Liver (tissue), 9 donors: ENCODE results near the gene LBHD1. TPM values are rescaled to one million over a fixed set of nuclear protein-coding genes. Genes with fewer than 3 reads are reported as not detected.

Source experiments
- DNase-seq: peaks from one replicate; pipeline ENCODE4 v3.0.0-alpha.2; 2017; ENCODE audit warnings: low spot score
- H3K27ac ChIP-seq, 2 donors: one replicate each; pipeline ENCODE4 v1.7.0; 2013; ENCODE audit warnings: inconsistent platforms in 2 of 2, low read length in 2 of 2, control low read depth in 1 of 2, low read depth in 1 of 2, mild to moderate bottlenecking in 1 of 2
- H3K27me3 ChIP-seq, 4 donors: one replicate each; pipeline versions ENCODE4 v1.6.1 to v1.7.0; 2013; ENCODE audit warnings: low read length in 3 of 4, inconsistent platforms in 1 of 4, mild to moderate bottlenecking in 1 of 4, moderate library complexity in 1 of 4; ENCODE audit not compliant: control insufficient read depth in 4 of 4, insufficient read depth in 4 of 4
- H3K36me3 ChIP-seq, 4 donors: one replicate each; pipeline versions ENCODE4 v1.6.1 to v1.7.0; 2013; ENCODE audit warnings: low read length in 3 of 4, mild to moderate bottlenecking in 3 of 4, low read depth in 1 of 4, moderate library complexity in 1 of 4; ENCODE audit not compliant: control insufficient read depth in 4 of 4, insufficient read depth in 3 of 4
- H3K4me1 ChIP-seq, 4 donors: one replicate each; pipeline versions ENCODE4 v1.6.1 to v1.7.0; 2013; ENCODE audit warnings: low read length in 3 of 4, mild to moderate bottlenecking in 3 of 4, moderate library complexity in 1 of 4; ENCODE audit not compliant: control insufficient read depth in 4 of 4, insufficient read depth in 4 of 4
- H3K4me3 ChIP-seq, 3 donors: one replicate each; pipeline versions ENCODE4 v1.6.1 to v1.7.0; 2013; ENCODE audit warnings: low read length in 3 of 3, control low read depth in 1 of 3, low read depth in 1 of 3, mild to moderate bottlenecking in 1 of 3
- H3K9ac ChIP-seq, 2 donors: one replicate each; pipeline ENCODE4 v1.7.0; 2013; ENCODE audit warnings: low read length in 2 of 2, mild to moderate bottlenecking in 2 of 2, moderate library complexity in 2 of 2, control low read depth in 1 of 2, low read depth in 1 of 2
- H3K9me3 ChIP-seq, 4 donors: one replicate each; pipeline versions ENCODE4 v1.6.1 to v1.7.0; 2013; ENCODE audit warnings: low read length in 3 of 4; ENCODE audit not compliant: control insufficient read depth in 4 of 4
- ATF3 ChIP-seq: IDR thresholded peaks from 2 replicates; pipeline ENCODE4 v1.6.1; 2016; ENCODE audit warnings: antibody characterized with exemption
- CTCF ChIP-seq: fragments of 150-350 bp; IDR thresholded peaks from 2 replicates; pipeline ENCODE4 v1.5.1; 2017; ENCODE audit warnings: improper control_type of control experiment, low read depth, low read length; ENCODE audit not compliant: missing input control
- EGR1 ChIP-seq, 2 donors: IDR thresholded peaks; 2 replicates each; pipeline ENCODE4 v1.6.1; 2016 to 2018; ENCODE audit warnings: antibody characterized with exemption in 2 of 2, low read depth in 2 of 2
- FOXA1 ChIP-seq: IDR thresholded peaks from 2 replicates; pipeline ENCODE4 v1.6.1; 2016; ENCODE audit warnings: antibody characterized with exemption
- FOXA2 ChIP-seq: IDR thresholded peaks from 2 replicates; pipeline ENCODE4 v1.6.1; 2016; ENCODE audit warnings: antibody characterized with exemption
- GABPA ChIP-seq, 2 donors: IDR thresholded peaks in 1 of 2; conservative IDR thresholded peaks in 1 of 2; 2 replicates each; pipeline ENCODE4 v1.6.1; 2016; ENCODE audit warnings: antibody characterized with exemption in 2 of 2, mild to moderate bottlenecking in 1 of 2, moderate library complexity in 1 of 2
- HNF4A ChIP-seq, 2 donors: conservative IDR thresholded peaks; 2 replicates each; pipeline ENCODE4 v1.6.1; 2016; ENCODE audit warnings: antibody characterized with exemption in 2 of 2, mild to moderate bottlenecking in 2 of 2
- HNF4G ChIP-seq: IDR thresholded peaks from 2 replicates; pipeline ENCODE4 v1.6.1; 2016; ENCODE audit warnings: antibody characterized with exemption
- JUND ChIP-seq, 2 donors: IDR thresholded peaks; 2 replicates each; pipeline ENCODE4 v1.6.1; 2016; ENCODE audit warnings: antibody characterized with exemption in 2 of 2
- NR2F2 ChIP-seq: IDR thresholded peaks from 2 replicates; pipeline ENCODE4 v1.6.1; 2016; ENCODE audit warnings: antibody characterized with exemption
- RAD21 ChIP-seq, 2 donors: IDR thresholded peaks; 2 replicates each; pipeline ENCODE4 v1.6.1; 2016; ENCODE audit warnings: antibody characterized with exemption in 2 of 2, mild to moderate bottlenecking in 2 of 2
- REST ChIP-seq: IDR thresholded peaks from 2 replicates; pipeline ENCODE4 v1.6.1; 2016; ENCODE audit warnings: antibody characterized with exemption, mild to moderate bottlenecking
- RXRA ChIP-seq, 2 donors: IDR thresholded peaks; 2 replicates each; pipeline ENCODE4 v1.6.1; 2017 to 2018; ENCODE audit warnings: antibody characterized with exemption in 2 of 2, mild to moderate bottlenecking in 1 of 2
- SP1 ChIP-seq: IDR thresholded peaks from 2 replicates; pipeline ENCODE4 v1.6.1; 2018; ENCODE audit warnings: antibody characterized with exemption, mild to moderate bottlenecking
- TAF1 ChIP-seq: conservative IDR thresholded peaks from 2 replicates; pipeline ENCODE4 v1.6.1; 2016; ENCODE audit warnings: antibody characterized with exemption, mild to moderate bottlenecking
- YY1 ChIP-seq: IDR thresholded peaks from 2 replicates; pipeline ENCODE4 v1.6.1; 2016; ENCODE audit warnings: antibody characterized with exemption, mild to moderate bottlenecking
- ZBTB33 ChIP-seq: IDR thresholded peaks from 2 replicates; pipeline ENCODE4 v1.6.1; 2016; ENCODE audit warnings: antibody characterized with exemption
- WGBS: extraction: QIAGEN DNeasy Blood & Tissue Kit; methylation state at CpG from one replicate; pipeline ENCODE4 v1.1.7; 2013; 5-methylcytosine and 5-hydroxymethylcytosine counted together
- polyA plus RNA-seq, 2 donors: library from polyadenylated mRNA; stranded (reverse) in 1 of 2; unstranded in 1 of 2; fragments of 200-250 nt in 1 of 2; fragments of >200 nt in 1 of 2; fragmentation: Nextera tagmentation in 1 of 2; extraction: Ambion mirVana in 1 of 2; gene quantifications; one replicate each; pipeline versions ENCODE4 v1.2.1 to v1.2.3, GENCODE V29; 2013 to 2015
- total RNA-seq, 2 donors: library from RNA; depleted of rRNA; stranded (reverse); fragments of >200 nt; gene quantifications; one replicate each; pipeline ENCODE4 v1.2.3, GENCODE V29; 2014
- TF ChIP-seq, protein P1 (sequence below): IDR thresholded peaks from 2 replicates; pipeline ENCODE4 v1.6.1; 2016; ENCODE audit warnings: antibody characterized with exemption
- donor health status: healthy.
- donor health status: healthy.
- donor health status: healthy.
- donor health status: healthy.
- donor health status: healthy.

The LBHD1 gene
- total and polyA plus RNA-seq, 4 donors, result 1.6 to 4.4 (median 3.4) TPM

- no peak for TF ChIP-seq CTCF
These were observed 27.8 kb downstream of the LBHD1 start (continued) for GRCh38 chr11:62644220-62644619.

- Histone ChIP-seq H3K36me3 (peaks cover 40 to 78% (median 74%) of the 10 kb centered on the region in 4 donors), H3K9ac (no peak overlapping the region), H3K4me3 (no peak overlapping the region), H3K27ac (no peak overlapping the region), H3K27me3 (no peaks in the 10 kb centered on the region), H3K4me1 (no peaks in the 10 kb centered on the region), H3K9me3 (no peaks in the 10 kb centered on the region)
- TF ChIP-seq, protein P1, sequence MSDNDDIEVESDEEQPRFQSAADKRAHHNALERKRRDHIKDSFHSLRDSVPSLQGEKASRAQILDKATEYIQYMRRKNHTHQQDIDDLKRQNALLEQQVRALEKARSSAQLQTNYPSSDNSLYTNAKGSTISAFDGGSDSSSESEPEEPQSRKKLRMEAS, result no peak
- TF ChIP-seq NR2F2, result no peak
- no peak for TF ChIP-seq HNF4A (conservative IDR thresholded peaks at IDR 0.05)
- TF ChIP-seq RAD21 (IDR thresholded peaks at IDR 0.05), result no peak
- TF ChIP-seq ZBTB33, result no peak
- TF ChIP-seq GABPA (IDR thresholded peaks at IDR 0.05 in 1 of 2, conservative IDR thresholded peaks at IDR 0.05 in 1 of 2), result no peak
- no peak for TF ChIP-seq SP1
- no peak for TF ChIP-seq JUND (IDR thresholded peaks at IDR 0.05)
- TF ChIP-seq FOXA1, result no peak
- no peak for TF ChIP-seq CTCF
- no peak for TF ChIP-seq ATF3
- TF ChIP-seq RXRA (IDR thresholded peaks at IDR 0.05), result no peak
- no peak for TF ChIP-seq HNF4G
- no peak for TF ChIP-seq EGR1 (IDR thresholded peaks at IDR 0.05; ENCODE audit: low read depth in 2 of 2)
- TF ChIP-seq REST, result no peak
- TF ChIP-seq FOXA2, result no peak
- TF ChIP-seq YY1, result no peak
- TF ChIP-seq TAF1, result no peak
- no peak for DNase-seq
- 86% methylated on average over 6 of the region's 6 CpGs for WGBS
These were observed 39.6 kb downstream of the LBHD1 start for GRCh38 chr11:62632492-62632891.
